Loucy (cell line): ENCODE data around the gene LSM3.

Experiments
- EZH2phosphoT487 ChIP-seq: fragments of 200-600 bp; IDR thresholded peaks from 2 replicates; pipeline ENCODE4 v1.6.1; 2018; ENCODE audit warnings: antibody characterized with exemption, mild to moderate bottlenecking, moderate library complexity, borderline replicate concordance
- TF ChIP-seq, protein P1 (sequence below): fragments of 200-600 bp; sonication (generic); conservative IDR thresholded peaks from 2 replicates; pipeline ENCODE4 v1.5.1; 2014; ENCODE audit warnings: mild to moderate bottlenecking, antibody characterized with exemption, low read length

DNA sequence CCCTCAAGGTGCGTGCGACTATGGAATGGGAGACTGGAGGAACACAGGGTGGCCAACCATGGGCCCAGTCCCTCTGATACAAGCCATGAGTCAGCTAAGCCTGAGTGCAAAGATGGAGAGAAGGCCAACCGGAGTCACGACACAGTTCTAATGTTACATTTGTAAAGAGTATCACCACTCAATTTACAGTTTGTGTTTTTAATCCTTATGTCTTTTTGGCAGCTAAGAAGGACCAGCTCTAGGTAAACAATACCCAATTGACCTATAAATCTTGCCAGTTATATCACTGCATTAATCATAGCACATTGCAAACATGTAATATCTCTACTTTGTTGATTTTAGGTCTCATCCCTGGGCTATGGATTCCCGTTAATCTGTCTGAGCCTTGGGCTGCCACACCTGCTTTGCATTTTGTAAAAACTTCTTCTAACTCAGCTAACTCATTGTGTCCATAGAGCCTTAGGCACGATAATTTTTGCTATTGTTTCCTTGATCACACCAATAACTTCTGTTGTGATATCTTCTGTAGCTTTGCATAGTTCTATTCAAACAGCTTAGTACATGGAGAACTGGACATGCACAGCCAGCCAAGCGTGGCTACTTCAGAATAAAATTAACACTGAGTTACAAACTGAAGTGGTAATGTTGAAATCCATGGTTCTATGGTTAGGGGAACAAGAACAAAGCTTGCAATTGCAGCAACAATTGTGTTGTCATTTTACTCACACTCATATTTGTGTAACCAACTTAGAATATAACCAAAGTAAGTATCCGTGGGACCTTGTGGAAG is 50.3 kb downstream of the LSM3 start:
- TF ChIP-seq EZH2phosphoT487 = no peak
- TF ChIP-seq, protein P1, sequence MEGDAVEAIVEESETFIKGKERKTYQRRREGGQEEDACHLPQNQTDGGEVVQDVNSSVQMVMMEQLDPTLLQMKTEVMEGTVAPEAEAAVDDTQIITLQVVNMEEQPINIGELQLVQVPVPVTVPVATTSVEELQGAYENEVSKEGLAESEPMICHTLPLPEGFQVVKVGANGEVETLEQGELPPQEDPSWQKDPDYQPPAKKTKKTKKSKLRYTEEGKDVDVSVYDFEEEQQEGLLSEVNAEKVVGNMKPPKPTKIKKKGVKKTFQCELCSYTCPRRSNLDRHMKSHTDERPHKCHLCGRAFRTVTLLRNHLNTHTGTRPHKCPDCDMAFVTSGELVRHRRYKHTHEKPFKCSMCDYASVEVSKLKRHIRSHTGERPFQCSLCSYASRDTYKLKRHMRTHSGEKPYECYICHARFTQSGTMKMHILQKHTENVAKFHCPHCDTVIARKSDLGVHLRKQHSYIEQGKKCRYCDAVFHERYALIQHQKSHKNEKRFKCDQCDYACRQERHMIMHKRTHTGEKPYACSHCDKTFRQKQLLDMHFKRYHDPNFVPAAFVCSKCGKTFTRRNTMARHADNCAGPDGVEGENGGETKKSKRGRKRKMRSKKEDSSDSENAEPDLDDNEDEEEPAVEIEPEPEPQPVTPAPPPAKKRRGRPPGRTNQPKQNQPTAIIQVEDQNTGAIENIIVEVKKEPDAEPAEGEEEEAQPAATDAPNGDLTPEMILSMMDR = no peak
